Measurements from ENCODE around the gene C10orf71. TPM values are rescaled to one million over a fixed set of nuclear protein-coding genes. Genes with fewer than 3 reads are reported as not detected.

C10orf71 gene
- total and polyA plus RNA-seq, 2 of the 8 experiments (the other 6 are each of a cell fraction or from before 2014, with no cell fraction given) = not detected

DNA sequence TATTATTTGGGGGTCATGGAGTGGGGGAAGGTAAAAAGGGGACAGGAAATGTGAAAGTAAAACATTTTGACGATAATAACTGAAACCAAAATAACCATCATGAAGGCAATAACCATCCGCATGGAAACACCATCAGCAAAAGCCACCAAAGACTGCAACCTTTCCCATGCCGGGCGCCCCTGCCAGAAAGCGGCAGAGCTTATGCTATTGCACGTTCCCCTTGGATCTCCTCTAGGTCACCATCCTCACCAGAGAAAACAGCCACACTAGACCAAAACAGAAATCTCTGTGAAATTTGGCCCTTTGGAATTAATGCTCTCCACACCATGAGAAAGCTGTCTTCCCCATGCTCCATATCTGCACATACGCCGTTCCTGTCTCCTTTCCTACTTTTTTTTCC lies 65.8 kb downstream of the C10orf71 start:
- Histone ChIP-seq H2BK20ac (ENCODE audit: low read length) (no peak overlapping the region), H3K27me3 (replicated peaks in 1 of 4; ENCODE audit: control insufficient read depth in 3 of 4, extremely low read depth in 1 of 4, insufficient read depth in 3 of 4, low read length in 3 of 4) (no peaks in the 10 kb centered on the region; a peak in 1 of 7 replicates), H4K5ac (ENCODE audit: insufficient read length, low read depth, low read length) (no peak overlapping the region), H3K79me2 (ENCODE audit: control insufficient read depth in 1 of 2, insufficient read depth in 2 of 2, low read length in 2 of 2) (no peaks in the 10 kb centered on the region), H2BK120ac (replicated peaks; ENCODE audit: low read depth, low read length) (no peak overlapping the region), H2BK5ac (ENCODE audit: low read depth, low read length) (no peak overlapping the region), H2BK12ac (ENCODE audit: low read depth, low read length) (no peak overlapping the region), H3K14ac (ENCODE audit: insufficient read length) (no peak overlapping the region), H3K4me3 (ENCODE audit: extremely low read depth in 1 of 4, insufficient read depth in 2 of 4, low read depth in 3 of 4, low read length in 4 of 4) (no peak overlapping the region), H3K4ac (replicated peaks; ENCODE audit: insufficient read length, low read depth, low read length) (no peak overlapping the region), H3K36me3 (ENCODE audit: control insufficient read depth in 2 of 4, insufficient read depth in 4 of 4, low read length in 3 of 4) (no peaks in the 10 kb centered on the region), H3K4me2 (ENCODE audit: insufficient read depth in 1 of 2, low read depth in 2 of 2, low read length in 2 of 2) (no peak overlapping the region), H3K56ac (replicated peaks; ENCODE audit: insufficient read length, low read depth, low read length) (no peak overlapping the region), H3K9me3 (ENCODE audit: insufficient read depth in 2 of 2, low read depth in 1 of 2, low read length in 1 of 2) (no peaks in the 10 kb centered on the region), H4K8ac (ENCODE audit: extremely low read depth, insufficient read depth, low read length) (no peak overlapping the region), H3K18ac (ENCODE audit: extremely low read depth, low read length) (no peak overlapping the region), H4K91ac (replicated peaks; ENCODE audit: insufficient read length, low read length) (no peak overlapping the region), H3K4me1 (replicated peaks in 1 of 4; ENCODE audit: control insufficient read depth in 3 of 4, insufficient read depth in 4 of 4, low read length in 3 of 4) (peaks cover 0 to 10% (median 7%) of the 10 kb centered on the region in 4 experiments; a peak in 5 of 7 replicates), H3K9ac (replicated peaks in 1 of 4; ENCODE audit: extremely low read depth in 1 of 4, low read depth in 3 of 4, low read length in 3 of 4) (no peak overlapping the region), H4K20me1 (replicated peaks in 1 of 2; ENCODE audit: control insufficient read depth in 1 of 2, insufficient read depth in 2 of 2, low read length in 2 of 2) (no peaks in the 10 kb centered on the region), H3K23me2 (ENCODE audit: low read depth, low read length) (no peaks in the 10 kb centered on the region), H3K79me1 (ENCODE audit: low read depth, low read length) (no peaks in the 10 kb centered on the region), H2AK5ac (ENCODE audit: low read depth, low read length) (no peak overlapping the region), H3K27ac (ENCODE audit: low read depth, low read length) (no peak overlapping the region), H2AFZ (ENCODE audit: low read length) (no peak overlapping the region), H2BK15ac (ENCODE audit: low read length) (no peak overlapping the region), H3K23ac (ENCODE audit: insufficient read length) (no peak overlapping the region)
- WGBS, 2 experiments (ENCODE audit: extremely low coverage in 1 of 2, insufficient coverage in 1 of 2, insufficient read length in 1 of 2, insufficient replicate concordance in 2 of 2, low coverage in 1 of 2, low lambda C conversion rate in 2 of 2, missing lambda C conversion rate in 1 of 2) = 92% methylated on average over 8 of the region's 8 CpGs; no CpG with 5 or more reads in 1 of the 2 experiments
- no peak for FAIRE-seq
- DNase-seq (ENCODE audit: low read depth in 1 of 2, low spot score in 2 of 2) = no peak
- POLR2A ChIA-PET (ENCODE audit: partially characterized antibody) = no interaction called here
- CTCF ChIA-PET (ENCODE audit: partially characterized antibody) = interaction anchor here (0.9 kb wide), 1 partner anchor 39 kb away, joined by 3 read pairs; no protein-coding TSS in a partner anchor
- no peak for TF ChIP-seq GABPA (IDR thresholded peaks at IDR 0.05; ENCODE audit: borderline replicate concordance, insufficient read depth, low read length)
- TF ChIP-seq FOSL1 (IDR thresholded peaks at IDR 0.05; ENCODE audit: insufficient read depth, low read depth, low read length) = no peak
- TF ChIP-seq HDAC2 (IDR thresholded peaks at IDR 0.05; ENCODE audit: borderline replicate concordance in 1 of 2, low read depth in 2 of 2, low read length in 2 of 2) = no peak
- no peak for TF ChIP-seq USF2 (IDR thresholded peaks at IDR 0.05; ENCODE audit: low read length)
- TF ChIP-seq PHF8 (conservative IDR thresholded peaks at IDR 0.05; ENCODE audit: low read depth, low read length) = no peak
- TF ChIP-seq SP1 (IDR thresholded peaks at IDR 0.05; ENCODE audit: low read depth, low read length) = no peak
- no peak for TF ChIP-seq RXRA (IDR thresholded peaks at IDR 0.05; ENCODE audit: insufficient read depth, low read depth, low read length)
- TF ChIP-seq RNF2 (IDR thresholded peaks at IDR 0.05; ENCODE audit: borderline replicate concordance, low read depth, low read length, missing control alignments, poor library complexity, severe bottlenecking) = no peak
- TF ChIP-seq ATF2 (IDR thresholded peaks at IDR 0.05; ENCODE audit: low read length) = no peak
- no peak for TF ChIP-seq POU5F1 (IDR thresholded peaks at IDR 0.05; ENCODE audit: low read depth, low read length)
